Activated naive CD4-positive, alpha-beta T cell treated with anti-CD3 and anti-CD28 coated beads, Interleukin-2, amount 50 U/mL, for 72 hours (primary cell): ENCODE measurements around the gene TSPEAR. TPM values are rescaled to one million over a fixed set of nuclear protein-coding genes. Genes with fewer than 3 reads are reported as not detected.

Experiments used
- ATAC-seq, 2 donors: fragments of 150-1000 bp; cut with Tn5 transposase; 2 replicates each; pipeline ENCODE4 v1.10.0; 2021; ENCODE audit warnings: mild to moderate bottlenecking in 2 of 2, moderate library complexity in 2 of 2
- DNase-seq, 2 donors: peaks; one replicate each; pipeline ENCODE4 v3.0.0; 2021 to 2022; ENCODE audit warnings: low spot score in 2 of 2
- H3K27ac Mint-ChIP-seq, 2 donors: one replicate each; pipeline ENCODE4 v1.8.0; 2022; ENCODE audit warnings: mild to moderate bottlenecking in 2 of 2, mixed read lengths in 2 of 2
- H3K36me3 Mint-ChIP-seq, 2 donors: one replicate each; pipeline ENCODE4 v1.8.0; 2022; ENCODE audit warnings: mixed read lengths in 2 of 2
- H3K9me3 Mint-ChIP-seq, 2 donors: one replicate each; pipeline ENCODE4 v1.8.0; 2022; ENCODE audit warnings: mixed read lengths in 2 of 2
- total RNA-seq, 2 donors: library from RNA; stranded (reverse); gene quantifications; one replicate each; pipeline ENCODE4 v1.2.3, GENCODE V29; 2022

The TSPEAR gene
- total RNA-seq, 2 donors from 2014 or later: not detected

DNA sequence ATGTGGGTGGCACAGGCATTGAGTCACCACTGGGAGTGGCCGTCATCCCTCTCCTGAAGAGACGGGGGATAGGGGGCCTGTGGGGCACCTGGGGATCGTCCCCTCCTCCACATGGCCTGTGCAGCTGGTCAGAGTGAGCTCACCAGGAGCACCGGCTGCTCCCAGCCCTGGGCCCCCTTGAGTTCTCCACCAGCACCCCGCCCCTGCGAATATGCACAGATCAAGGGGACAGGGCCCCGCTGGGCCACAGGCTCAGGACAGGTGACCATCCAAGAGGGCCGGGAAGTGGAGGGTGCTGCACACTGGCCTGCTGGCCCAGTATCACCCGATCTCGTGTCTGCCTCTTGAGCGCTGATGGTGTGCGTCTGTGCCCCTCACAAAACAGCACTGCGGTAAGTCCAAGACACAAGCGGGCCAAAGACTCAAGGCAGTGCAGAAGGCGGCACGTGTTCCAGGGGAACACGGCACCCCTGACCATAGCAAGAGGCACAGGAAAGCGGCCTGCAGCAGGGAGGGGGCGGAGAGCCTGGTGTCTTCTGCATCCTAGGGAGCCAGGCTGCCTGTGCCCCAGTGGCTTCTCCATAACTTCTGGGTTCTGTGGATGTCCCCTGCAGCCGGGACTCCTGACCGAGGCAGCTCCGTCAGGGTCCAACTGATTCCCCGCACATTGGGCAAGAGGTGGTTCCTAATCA, 18.1 kb upstream of the TSPEAR start:
- no peak for ATAC-seq
- DNase-seq: no peak

DNA sequence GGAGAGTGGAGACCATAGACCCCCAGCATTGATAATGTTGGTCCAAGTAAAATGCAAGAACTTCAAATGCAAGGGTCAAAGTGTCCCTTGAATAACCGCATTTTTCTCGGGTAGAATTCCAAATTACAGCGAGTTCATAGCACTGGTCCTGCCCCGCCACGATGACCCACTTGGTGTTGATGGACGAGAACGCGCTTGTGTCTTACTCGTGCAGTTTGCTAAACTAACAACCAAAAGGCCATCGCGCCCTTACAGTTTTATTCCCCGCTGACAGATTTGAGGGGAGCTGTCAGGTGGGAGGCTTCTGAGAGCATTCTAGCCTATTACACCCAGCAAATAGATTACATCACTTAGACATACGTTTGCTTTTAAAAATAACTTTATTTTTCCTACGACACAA, 17.3 kb upstream of the TSPEAR start:
- Mint-ChIP-seq H3K9me3 (no peaks in the 10 kb centered on the region), H3K27ac (no peak overlapping the region), H3K36me3 (no peaks in the 10 kb centered on the region)
- DNase-seq (no peak), ATAC-seq (no peak)

More for the DNA sequence above, 18.1 kb upstream of the TSPEAR start:
- no peaks in the 10 kb centered on the region for H3K36me3 Mint-ChIP-seq
- H3K27ac Mint-ChIP-seq: no peak overlapping the region
- H3K9me3 Mint-ChIP-seq: no peaks in the 10 kb centered on the region

DNA sequence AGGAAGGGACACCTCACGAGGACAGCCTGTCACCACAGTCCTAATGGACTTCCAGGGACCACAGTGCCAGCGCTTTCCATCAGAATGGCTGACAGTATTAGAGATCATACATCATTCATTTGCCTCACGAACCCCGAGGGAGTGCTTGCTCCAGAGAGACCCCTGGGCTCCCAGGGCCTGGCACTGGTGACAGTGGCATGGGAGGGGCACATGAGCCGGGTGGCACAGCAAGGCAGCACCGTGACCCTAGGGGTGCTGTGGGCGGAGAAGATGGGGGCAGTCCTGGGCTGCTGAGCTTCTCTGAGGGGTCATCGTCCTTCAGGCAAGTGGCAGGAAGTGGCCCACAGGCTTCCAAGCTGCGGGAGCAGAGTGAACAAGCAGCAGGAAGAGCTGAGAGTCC, 16.4 kb upstream of the TSPEAR start:
- Mint-ChIP-seq H3K27ac (peak overlapping the region in 1 of 2 donors; percentile 4), H3K9me3 (no peaks in the 10 kb centered on the region)
- no peak for DNase-seq

DNA sequence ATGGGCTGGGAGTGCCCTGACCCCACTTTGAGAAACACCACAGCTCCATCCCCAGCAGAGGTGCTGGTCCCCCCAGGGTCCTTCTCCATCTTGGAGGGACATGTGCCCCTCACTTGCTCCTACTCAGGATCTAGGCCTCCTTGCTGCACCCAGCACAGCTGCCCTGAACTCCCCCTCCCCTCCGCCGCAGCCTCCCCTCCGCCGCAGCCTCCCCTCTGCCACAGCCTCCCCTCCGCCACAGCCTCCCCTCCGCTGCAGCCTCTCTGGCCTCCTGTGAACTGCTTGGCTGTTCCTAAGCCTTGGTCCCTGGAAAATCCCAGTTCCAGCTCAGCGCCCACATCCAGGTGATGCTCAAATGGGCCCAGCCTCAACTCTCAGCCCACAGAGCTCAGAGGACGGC, 15.9 kb upstream of the TSPEAR start:
- H3K9me3 Mint-ChIP-seq: no peaks in the 10 kb centered on the region
- DNase-seq (no peak), ATAC-seq (no peak)
- no peak overlapping the region for H3K27ac Mint-ChIP-seq
- H3K36me3 Mint-ChIP-seq: peaks cover 0 to 6% of the 10 kb centered on the region in 2 donors

More for the DNA sequence above, 16.4 kb upstream of the TSPEAR start:
- ATAC-seq: no peak
- H3K36me3 Mint-ChIP-seq: peaks cover 0 to 3% of the 10 kb centered on the region in 2 donors

DNA sequence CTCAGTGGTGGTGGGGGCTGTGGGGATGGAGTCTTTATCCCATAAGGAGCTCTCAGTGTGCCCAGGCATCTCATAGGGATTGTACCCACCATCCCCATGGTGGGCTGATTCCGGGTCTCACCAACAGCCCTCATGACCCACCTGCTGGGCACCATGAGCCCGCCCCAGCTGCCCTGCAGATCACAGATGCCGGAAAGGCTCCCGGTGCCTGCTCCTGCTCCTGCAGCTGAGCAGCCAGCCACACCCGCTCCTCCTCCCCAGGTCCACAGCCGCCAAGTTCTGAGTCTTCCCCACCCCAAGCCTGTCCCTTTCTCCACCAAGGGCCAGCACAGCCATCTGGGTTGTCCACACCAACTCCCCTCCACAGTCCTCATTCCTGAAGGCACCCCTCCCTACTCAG, 15.5 kb upstream of the TSPEAR start:
- no peaks in the 10 kb centered on the region for H3K9me3 Mint-ChIP-seq
- ATAC-seq (no peak), DNase-seq (no peak)
- no peak overlapping the region for H3K27ac Mint-ChIP-seq
- H3K36me3 Mint-ChIP-seq: peaks cover 0 to 6% of the 10 kb centered on the region in 2 donors

DNA sequence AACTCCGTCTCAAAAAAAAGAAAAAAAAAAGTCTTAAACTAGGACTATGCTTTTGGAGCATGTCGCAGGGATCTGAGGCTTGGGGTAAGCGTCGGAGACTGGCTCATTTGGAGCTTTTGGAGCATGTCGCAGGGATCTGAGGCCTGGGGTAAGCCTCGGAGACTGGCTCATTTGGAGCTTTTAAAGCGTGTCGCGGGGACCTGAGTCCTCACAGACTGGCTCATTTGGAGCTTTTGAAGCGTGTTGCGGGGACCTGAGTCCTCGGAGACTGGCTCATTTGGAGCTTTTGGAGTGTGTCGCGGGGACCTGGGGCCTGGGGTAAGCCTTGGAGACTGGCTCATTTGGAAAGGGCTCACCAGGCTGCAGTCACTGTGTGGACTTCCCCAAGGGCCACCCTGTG, 13.6 kb upstream of the TSPEAR start:
- H3K36me3 Mint-ChIP-seq: peaks cover 0 to 6% of the 10 kb centered on the region in 2 donors
- H3K27ac Mint-ChIP-seq: no peak overlapping the region
- ATAC-seq (no peak), DNase-seq (no peak)
- H3K9me3 Mint-ChIP-seq: no peaks in the 10 kb centered on the region

DNA sequence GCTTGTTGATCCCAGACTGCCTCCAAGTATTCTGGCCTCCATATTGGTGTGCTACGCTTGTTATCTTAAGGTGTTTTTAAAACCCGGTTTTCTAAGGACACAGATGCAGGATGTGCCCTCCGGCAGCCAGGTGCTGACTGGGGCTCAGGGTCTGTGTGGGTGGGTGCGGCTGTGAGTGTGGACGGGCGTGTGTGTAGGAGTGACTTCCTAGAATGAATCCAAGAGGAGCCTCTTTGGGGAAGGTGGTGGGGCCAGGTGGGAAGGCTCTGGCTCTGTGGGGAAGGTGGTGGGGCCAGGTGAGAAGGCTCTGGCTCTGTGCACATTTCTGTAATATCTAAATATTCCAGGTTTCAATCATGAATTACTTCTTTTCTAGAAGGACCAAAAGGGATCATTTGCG, 12.8 kb upstream of the TSPEAR start:
- no peak overlapping the region for H3K27ac Mint-ChIP-seq
- DNase-seq (no peak), ATAC-seq (no peak)
- H3K36me3 Mint-ChIP-seq: peaks cover 0 to 6% of the 10 kb centered on the region in 2 donors
- H3K9me3 Mint-ChIP-seq: no peaks in the 10 kb centered on the region

DNA sequence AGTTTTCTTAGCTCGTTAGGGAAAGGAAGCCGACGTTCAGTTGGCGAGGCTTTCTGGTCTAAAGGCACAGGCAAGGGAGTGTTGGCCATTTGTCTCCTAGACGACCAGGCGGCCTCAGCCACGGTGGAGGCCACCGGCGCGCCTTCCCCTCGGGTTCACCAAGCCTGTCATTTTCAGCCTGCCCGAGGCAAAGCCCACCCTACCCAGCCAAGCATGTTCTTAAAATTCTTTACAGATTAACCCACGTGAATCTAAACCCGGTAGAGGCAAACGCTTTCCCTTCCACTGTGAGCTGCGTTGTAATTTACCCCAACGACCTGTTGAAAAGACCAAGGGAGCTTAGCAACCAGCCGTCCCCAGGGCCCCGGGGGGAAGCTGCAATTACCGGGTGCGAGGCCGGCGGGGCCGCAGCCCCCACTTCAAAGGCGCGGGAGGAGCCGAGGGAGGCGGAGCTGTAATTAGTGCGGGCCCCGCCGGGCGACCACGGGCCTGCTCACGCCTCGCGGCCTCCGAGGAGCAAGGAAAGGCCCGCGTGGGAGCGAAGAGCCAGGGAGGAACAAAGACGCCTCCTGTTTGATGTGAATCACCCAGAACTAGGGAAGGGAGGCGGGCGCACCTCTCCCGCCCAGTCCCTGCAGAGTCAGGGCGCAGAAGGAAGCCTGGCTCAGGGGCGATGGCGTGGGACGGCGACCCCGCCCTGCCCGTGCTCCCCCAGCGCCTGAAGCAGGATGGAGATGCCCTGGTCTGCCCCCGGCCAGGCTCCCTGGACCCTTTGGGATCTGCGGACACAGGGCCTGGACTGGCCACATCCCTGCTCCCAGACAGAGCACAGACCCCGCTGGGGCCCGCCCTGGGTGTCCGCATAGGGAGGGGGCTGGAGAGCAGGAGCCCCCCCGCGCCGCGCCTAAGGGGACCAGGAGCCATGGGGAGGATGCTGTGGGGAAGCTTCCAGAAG, 12.1 kb upstream of the TSPEAR start:
- no peaks in the 10 kb centered on the region for H3K9me3 Mint-ChIP-seq
- DNase-seq: no peak
- peak in 1 of 2 donors; percentile 34 for ATAC-seq
- no peak overlapping the region for H3K27ac Mint-ChIP-seq
- H3K36me3 Mint-ChIP-seq: peaks cover 0 to 6% of the 10 kb centered on the region in 2 donors

DNA sequence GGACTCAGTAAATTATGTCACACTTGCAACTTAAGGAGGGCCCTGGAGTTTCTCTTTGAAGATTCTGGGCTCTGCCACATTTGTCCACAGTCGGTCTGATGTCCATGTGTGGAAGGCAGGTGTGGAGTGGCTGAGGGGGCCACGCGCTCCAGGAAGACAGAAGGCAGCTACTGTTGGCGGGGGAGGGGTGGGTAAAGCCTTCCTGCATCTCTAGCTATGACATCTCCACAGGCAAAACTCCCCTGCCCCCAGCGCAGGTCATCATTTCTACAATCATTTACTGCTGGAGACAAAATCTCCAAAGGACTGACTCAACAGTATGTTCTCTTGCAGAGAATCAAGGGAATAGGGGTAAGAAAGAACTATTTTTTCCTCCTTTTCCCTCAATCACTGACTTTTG, 11.4 kb upstream of the TSPEAR start:
- DNase-seq (no peak), ATAC-seq (no peak)
- H3K27ac Mint-ChIP-seq: no peak overlapping the region
- peaks cover 0 to 6% of the 10 kb centered on the region in 2 donors for H3K36me3 Mint-ChIP-seq
- no peaks in the 10 kb centered on the region for H3K9me3 Mint-ChIP-seq

DNA sequence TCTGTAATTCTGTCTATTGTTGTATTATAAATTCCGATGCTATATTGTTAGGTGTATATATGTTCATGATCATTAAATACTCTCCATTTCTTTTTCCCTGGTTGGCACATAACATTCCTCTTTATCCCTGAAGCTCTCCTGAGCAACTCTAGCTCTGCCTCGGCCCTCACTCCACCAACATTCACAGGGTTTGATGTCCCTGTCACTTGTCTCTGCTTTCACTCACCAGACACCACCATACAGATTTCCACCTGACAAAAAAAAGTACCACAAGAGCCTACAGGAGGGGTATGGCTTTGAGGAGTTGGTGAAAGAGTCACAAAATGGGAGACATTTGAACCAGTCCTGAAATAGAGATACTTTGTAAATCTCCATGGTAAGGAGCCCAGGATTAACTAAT, 8.8 kb upstream of the TSPEAR start:
- Mint-ChIP-seq H3K27ac (no peak overlapping the region), H3K36me3 (peaks cover 0 to 6% of the 10 kb centered on the region in 2 donors), H3K9me3 (no peaks in the 10 kb centered on the region)
- no peak for ATAC-seq
- DNase-seq: no peak

DNA sequence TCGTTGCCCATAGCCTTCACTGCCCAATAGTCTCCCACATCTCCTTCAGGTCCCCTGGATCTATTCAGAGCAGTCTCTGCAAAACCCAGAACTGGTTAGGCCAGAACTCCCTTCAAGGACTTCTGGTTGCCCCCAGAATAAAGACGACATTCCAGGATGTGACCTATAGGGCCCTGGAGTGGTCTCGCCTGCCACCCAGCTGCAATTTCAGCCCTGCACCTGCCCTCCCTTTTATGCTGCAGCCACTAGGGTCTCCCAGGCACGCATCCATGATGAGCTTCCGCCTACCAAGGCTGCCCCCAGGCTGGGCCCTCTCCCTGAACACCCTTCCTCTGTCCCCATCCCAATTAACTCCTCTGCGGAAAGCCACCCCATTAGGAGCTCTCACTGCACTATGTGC, 7.2 kb upstream of the TSPEAR start:
- H3K36me3 Mint-ChIP-seq: peaks cover 0 to 6% of the 10 kb centered on the region in 2 donors
- no peaks in the 10 kb centered on the region for H3K9me3 Mint-ChIP-seq
- no peak overlapping the region for H3K27ac Mint-ChIP-seq
- DNase-seq (no peak), ATAC-seq (no peak)

DNA sequence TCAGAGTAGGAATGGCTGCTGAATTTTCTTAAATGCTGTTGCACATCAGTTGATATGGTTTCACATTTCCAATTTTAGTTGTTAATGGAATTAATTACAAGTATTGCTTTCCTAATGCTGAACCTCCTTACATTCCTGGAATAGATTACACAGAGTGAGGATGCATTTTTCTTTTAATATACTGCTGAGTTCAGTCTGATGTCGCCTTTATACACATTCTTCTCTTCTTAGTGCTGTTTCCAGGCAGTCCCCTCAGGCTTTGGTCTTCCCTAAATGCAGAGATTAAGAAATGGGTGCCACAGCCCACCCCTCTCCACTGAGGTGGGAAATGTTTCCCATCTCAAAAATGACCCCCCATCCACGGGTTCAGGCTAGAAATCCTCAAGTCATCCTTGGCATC, 6.7 kb upstream of the TSPEAR start:
- peaks cover 0 to 6% of the 10 kb centered on the region in 2 donors for H3K36me3 Mint-ChIP-seq
- no peak for ATAC-seq
- DNase-seq: no peak
- no peaks in the 10 kb centered on the region for H3K9me3 Mint-ChIP-seq
- no peak overlapping the region for H3K27ac Mint-ChIP-seq

DNA sequence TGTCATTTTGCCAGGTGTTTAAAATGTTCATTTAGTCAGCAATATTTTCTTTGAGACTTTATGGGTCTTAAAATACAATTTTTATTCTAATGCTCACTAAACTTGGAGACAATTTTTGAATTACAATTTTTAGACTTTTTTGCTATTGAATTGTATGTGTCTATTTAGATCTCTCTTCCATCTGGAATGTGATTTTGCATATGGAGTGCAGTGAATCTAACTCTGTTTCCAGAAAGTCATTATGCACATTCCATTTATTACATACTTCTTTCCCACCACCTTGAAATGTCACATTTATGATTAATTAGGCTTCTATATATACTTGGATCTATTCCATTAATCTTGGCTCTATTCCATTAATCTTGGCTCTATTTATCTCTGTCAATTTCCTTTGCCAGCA, 5.6 kb upstream of the TSPEAR start:
- Mint-ChIP-seq H3K27ac (no peak overlapping the region), H3K9me3 (no peaks in the 10 kb centered on the region), H3K36me3 (no peaks in the 10 kb centered on the region)
- no peak for ATAC-seq
- no peak for DNase-seq

DNA sequence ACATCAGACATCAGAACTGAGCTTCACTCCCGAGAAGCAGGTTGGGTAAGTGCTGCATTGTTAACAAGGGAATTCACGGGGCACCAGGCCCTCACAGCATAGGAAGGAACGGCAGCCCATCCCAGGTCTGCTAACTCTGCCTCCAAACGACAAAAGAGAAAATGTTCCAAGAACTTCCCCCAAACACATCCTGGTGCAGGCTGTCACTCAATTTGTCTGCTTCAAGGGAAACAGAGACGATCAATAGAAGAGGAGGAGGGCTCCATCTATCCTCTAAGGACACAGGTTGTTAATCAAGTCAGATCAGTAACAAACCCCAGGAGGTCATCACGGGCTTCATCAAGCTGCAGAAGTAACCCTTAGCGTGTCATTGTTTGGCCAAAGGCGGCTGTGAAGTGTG, 3.5 kb upstream of the TSPEAR start:
- Mint-ChIP-seq H3K36me3 (no peaks in the 10 kb centered on the region), H3K27ac (no peak overlapping the region), H3K9me3 (no peaks in the 10 kb centered on the region)
- ATAC-seq (no peak), DNase-seq (no peak)

DNA sequence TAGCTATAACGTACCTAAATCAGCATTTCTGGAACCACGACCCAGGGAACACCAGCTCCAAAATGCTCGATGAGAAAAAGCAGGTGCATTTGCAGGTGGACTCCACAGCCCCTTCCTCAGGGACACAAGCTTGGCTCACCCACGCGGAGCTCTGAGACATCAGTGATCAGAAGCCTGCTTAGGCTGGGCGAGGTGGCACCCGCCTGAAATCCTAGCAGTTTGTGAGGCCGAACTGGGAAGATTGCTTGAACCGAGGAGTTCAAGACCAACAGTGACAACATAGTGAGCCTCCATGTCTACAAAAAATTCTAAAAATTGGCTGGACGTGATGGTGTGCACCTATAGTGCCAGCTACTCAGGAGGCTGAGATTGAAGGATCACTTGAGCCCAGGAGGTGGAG, 2.5 kb upstream of the TSPEAR start:
- no peaks in the 10 kb centered on the region for H3K9me3 Mint-ChIP-seq
- peaks cover 0 to 5% of the 10 kb centered on the region in 2 donors for H3K36me3 Mint-ChIP-seq
- H3K27ac Mint-ChIP-seq: no peak overlapping the region
- no peak for DNase-seq
- ATAC-seq: no peak

DNA sequence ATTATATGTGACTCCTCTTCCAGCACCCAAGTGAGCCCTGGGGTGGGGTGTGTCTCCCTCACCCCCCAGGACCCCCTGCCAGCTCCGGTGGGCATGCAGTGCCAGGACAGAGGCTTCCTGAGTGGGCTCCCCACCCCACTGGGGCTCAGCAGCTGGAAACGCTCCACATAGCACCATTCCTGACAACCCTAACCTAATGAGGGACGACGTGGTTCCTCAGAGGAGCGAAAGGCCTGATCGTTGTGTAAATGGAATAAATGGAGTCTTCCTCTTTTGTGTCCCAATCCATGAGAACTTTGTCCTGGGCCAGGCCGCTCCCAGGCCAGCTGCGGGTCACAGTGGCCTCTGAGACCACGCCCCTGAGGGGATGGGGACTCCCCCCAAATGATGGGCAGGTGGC, 1.8 kb upstream of the TSPEAR start:
- Mint-ChIP-seq H3K9me3 (no peaks in the 10 kb centered on the region), H3K36me3 (peaks cover 0 to 6% of the 10 kb centered on the region in 2 donors), H3K27ac (no peak overlapping the region)
- no peak for DNase-seq
- ATAC-seq: no peak

DNA sequence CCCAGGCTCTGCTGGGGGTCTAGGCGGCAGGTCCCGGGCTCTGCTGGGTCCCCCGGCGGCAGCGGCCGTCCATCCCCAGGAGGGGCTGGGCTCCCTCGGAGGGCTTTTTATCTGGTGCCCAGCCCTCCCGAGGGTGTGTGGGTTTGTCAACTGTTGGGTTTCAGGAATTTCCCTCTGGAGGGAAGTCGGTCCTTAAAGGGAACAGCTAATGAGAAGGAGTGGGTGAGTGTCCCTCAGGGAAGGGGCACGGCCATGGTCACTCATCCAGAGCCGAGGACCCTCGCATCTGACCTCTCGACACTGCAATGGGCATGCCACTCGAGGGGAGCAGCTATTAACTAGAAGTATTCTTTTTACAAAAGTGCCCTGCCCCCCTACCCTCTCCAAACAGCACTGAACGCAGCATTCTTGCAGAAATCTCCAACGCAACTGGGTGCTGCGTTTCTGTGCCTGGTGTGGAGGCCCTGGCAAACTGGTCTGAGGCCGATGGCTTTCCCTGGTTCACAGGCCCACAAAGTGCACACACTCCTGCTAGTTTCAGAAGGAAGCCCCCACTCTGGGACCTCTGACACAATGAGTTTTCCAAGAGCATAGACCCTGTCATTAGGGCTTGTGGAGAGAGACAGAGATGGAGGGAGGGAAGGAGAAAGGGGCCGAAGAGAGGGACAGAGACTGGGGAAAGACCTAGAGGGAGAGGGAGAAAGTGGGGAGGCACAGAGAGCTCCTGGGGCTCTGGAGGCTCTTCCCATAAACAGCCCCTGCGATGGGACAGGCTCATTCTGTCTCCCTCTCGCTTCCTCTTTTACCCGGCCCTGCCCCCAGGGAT, 1.0 kb upstream of the TSPEAR start:
- no peak for DNase-seq
- no peak for ATAC-seq
- Mint-ChIP-seq H3K27ac (no peak overlapping the region), H3K9me3 (no peaks in the 10 kb centered on the region), H3K36me3 (peaks cover 0 to 6% of the 10 kb centered on the region in 2 donors)
